HepG2 (cell line): Measurements from ENCODE around the gene PKD2L2. TPM values are rescaled to one million over a fixed set of nuclear protein-coding genes. Genes with fewer than 3 reads are reported as not detected.

Experiments used
- ATRX ChIP-seq: sonication (generic); formaldehyde crosslinking; IDR thresholded peaks from 2 replicates; pipeline ENCODE4 v1.4.0; 2020; ENCODE audit warnings: missing genetic modification reagents, borderline replicate concordance
- CBFB ChIP-seq: sonication (generic); formaldehyde crosslinking; IDR thresholded peaks from 2 replicates; pipeline ENCODE4 v1.4.0; 2020; ENCODE audit warnings: missing genetic modification reagents
- FOXK2 ChIP-seq: fragments of 450-650 bp; IDR thresholded peaks from 2 replicates; pipeline ENCODE4 v1.6.1; 2016
- GABPA ChIP-seq, 2 experiments: IDR thresholded peaks; 2 replicates each; pipeline ENCODE4 v1.6.1; 2011 to 2016; ENCODE audit warnings: low read depth in 2 of 2, low read length in 1 of 2, missing biosample characterization in 1 of 2, missing genetic modification characterization in 1 of 2
- HDAC6 ChIP-seq: fragments of 200-600 bp; sonication (generic); IDR thresholded peaks from 2 replicates; pipeline ENCODE4 v1.7.0; 2017; ENCODE audit warnings: mild to moderate bottlenecking, antibody characterized with exemption, low read length, low read depth
- KLF12 ChIP-seq: sonication (generic); formaldehyde crosslinking; IDR thresholded peaks from 2 replicates; pipeline ENCODE4 v1.4.0; 2020; ENCODE audit warnings: missing genetic modification reagents, borderline replicate concordance
- MAFK ChIP-seq, 2 experiments: IDR thresholded peaks in 1 of 2; conservative IDR thresholded peaks in 1 of 2; 2 replicates each; pipeline ENCODE4 v1.6.1; 2011; ENCODE audit warnings: improper control_type of control experiment in 2 of 2, low read length in 2 of 2
- NAIF1 ChIP-seq: sonication (generic); formaldehyde crosslinking; IDR thresholded peaks from 2 replicates; pipeline ENCODE4 v1.5.0; 2020; ENCODE audit warnings: mild to moderate bottlenecking, missing genetic modification reagents, borderline replicate concordance
- NR3C1 ChIP-seq: sonication (generic); formaldehyde crosslinking; IDR thresholded peaks from 2 replicates; pipeline ENCODE4 v1.4.0; 2020; ENCODE audit warnings: missing genetic modification reagents
- PAXIP1 ChIP-seq: sonication (generic); formaldehyde crosslinking; conservative IDR thresholded peaks from 2 replicates; pipeline ENCODE4 v1.4.0; 2020; ENCODE audit warnings: mild to moderate bottlenecking, missing genetic modification reagents, moderate library complexity
- PRMT3 ChIP-seq: sonication (generic); formaldehyde crosslinking; IDR thresholded peaks from 2 replicates; pipeline ENCODE4 v1.8.1; 2022; ENCODE audit warnings: low read depth, mild to moderate bottlenecking, moderate library complexity, missing genetic modification reagents, borderline replicate concordance
- RFXAP ChIP-seq: sonication (generic); formaldehyde crosslinking; IDR thresholded peaks from 2 replicates; pipeline ENCODE4 v1.4.0; 2020; ENCODE audit warnings: missing genetic modification reagents, borderline replicate concordance
- SMAD9 ChIP-seq: sonication (generic); formaldehyde crosslinking; IDR thresholded peaks from 2 replicates; pipeline ENCODE4 v1.5.1; 2020; ENCODE audit warnings: mild to moderate bottlenecking, missing genetic modification reagents
- SNAPC2 ChIP-seq: sonication (generic); formaldehyde crosslinking; IDR thresholded peaks from 2 replicates; pipeline ENCODE4 v1.8.1; 2022; ENCODE audit warnings: mild to moderate bottlenecking, missing genetic modification reagents
- U2AF1 ChIP-seq: fragments of 200-400 bp; formaldehyde crosslinking; optimal IDR thresholded peaks from 2 replicates; pipeline ENCODE3; 2017; ENCODE audit warnings: mild to moderate bottlenecking, low read depth, low read length
- ZFP82 ChIP-seq: sonication (generic); formaldehyde crosslinking; IDR thresholded peaks from 2 replicates; pipeline ENCODE4 v1.5.1; 2020; ENCODE audit warnings: mild to moderate bottlenecking, missing genetic modification reagents, borderline replicate concordance
- ZNF343 ChIP-seq: sonication (generic); formaldehyde crosslinking; IDR thresholded peaks from 2 replicates; pipeline ENCODE4 v1.4.0; 2020; ENCODE audit warnings: mild to moderate bottlenecking, missing genetic modification reagents
- ZNF549 ChIP-seq: sonication (generic); formaldehyde crosslinking; IDR thresholded peaks from 2 replicates; pipeline ENCODE4 v1.5.0; 2020; ENCODE audit warnings: missing genetic modification reagents
- ZNF709 ChIP-seq: sonication (generic); formaldehyde crosslinking; IDR thresholded peaks from 2 replicates; pipeline ENCODE4 v1.5.0; 2020; ENCODE audit warnings: mild to moderate bottlenecking, missing genetic modification reagents
- ZSCAN20 ChIP-seq: sonication (generic); formaldehyde crosslinking; IDR thresholded peaks from 2 replicates; pipeline ENCODE4 v1.4.0; 2020; ENCODE audit warnings: missing genetic modification reagents, mild to moderate bottlenecking, borderline replicate concordance
- polyA plus RNA-seq, 8 experiments: library from polyadenylated mRNA; depleted of rRNA in 3 of 8; stranded (reverse) in 7 of 8; unstranded in 1 of 8; fragments of >200 nt; fragmentation: Illumina TruSeq in 4 of 8; extraction: Trizol in 4 of 8; gene quantifications; 2 replicates each; pipeline versions ENCODE4 v1.2.1 to v1.2.3, GENCODE V29; 2011 to 2016; ENCODE audit warnings: low read depth in 4 of 8, missing spikeins in 1 of 8, mixed read lengths in 1 of 8; ENCODE audit not compliant: insufficient read depth in 1 of 8
- total RNA-seq, 5 experiments: library from RNA; depleted of rRNA; stranded (reverse); fragments of >200 nt; fragmentation: Illumina TruSeq; extraction: Trizol; gene quantifications; 2 replicates each; pipeline ENCODE4 v1.2.3, GENCODE V29; 2016; ENCODE audit warnings: low read depth in 1 of 5
- TF ChIP-seq, protein P1 (sequence below): IDR thresholded peaks from 2 replicates; pipeline ENCODE4 v1.6.1; 2016
- TF ChIP-seq, protein P2 (sequence below): sonication (generic); formaldehyde crosslinking; IDR thresholded peaks from 2 replicates; pipeline ENCODE4 v1.4.0; 2020; ENCODE audit warnings: missing genetic modification reagents
- TF ChIP-seq, protein P3 (sequence below): sonication (generic); formaldehyde crosslinking; IDR thresholded peaks from 2 replicates; pipeline ENCODE4 v1.4.0; 2020; ENCODE audit warnings: low read depth, mild to moderate bottlenecking, missing genetic modification reagents

Gene PKD2L2
- total and polyA plus RNA-seq, 2 of the 13 experiments (the other 11 are each of a cell fraction or from before 2014, with no cell fraction given): not detected

GRCh38 chr5:137901011-137901817 lies 12.0 kb downstream of the PKD2L2 start (continued):
- TF ChIP-seq ZNF343 (CRISPR knock-in tag): no peak
- no peak for TF ChIP-seq ZNF549 (CRISPR knock-in tag)
- TF ChIP-seq PRMT3 (CRISPR knock-in tag): no peak
- TF ChIP-seq, protein P1, sequence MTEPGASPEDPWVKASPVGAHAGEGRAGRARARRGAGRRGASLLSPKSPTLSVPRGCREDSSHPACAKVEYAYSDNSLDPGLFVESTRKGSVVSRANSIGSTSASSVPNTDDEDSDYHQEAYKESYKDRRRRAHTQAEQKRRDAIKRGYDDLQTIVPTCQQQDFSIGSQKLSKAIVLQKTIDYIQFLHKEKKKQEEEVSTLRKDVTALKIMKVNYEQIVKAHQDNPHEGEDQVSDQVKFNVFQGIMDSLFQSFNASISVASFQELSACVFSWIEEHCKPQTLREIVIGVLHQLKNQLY: no peak
- no peak for TF ChIP-seq ZFP82 (CRISPR knock-in tag)
- TF ChIP-seq ZNF709 (CRISPR knock-in tag): no peak
- TF ChIP-seq ATRX (CRISPR knock-in tag): no peak
- TF ChIP-seq U2AF1: no peak
- TF ChIP-seq MAFK (conservative IDR thresholded peaks at IDR 0.05 in 1 of 2, IDR thresholded peaks at IDR 0.05 in 1 of 2; ENCODE audit: low read length in 2 of 2): no peak
- TF ChIP-seq SMAD9 (CRISPR knock-in tag): no peak
- TF ChIP-seq CBFB (CRISPR knock-in tag): no peak
- no peak for TF ChIP-seq GABPA (IDR thresholded peaks at IDR 0.05; ENCODE audit: low read depth, low read length)
- TF ChIP-seq GABPA (CRISPR knock-in tag; IDR thresholded peaks at IDR 0.05; ENCODE audit: low read depth): no peak
- no peak for TF ChIP-seq SNAPC2
- no peak for TF ChIP-seq RFXAP (CRISPR knock-in tag)
- TF ChIP-seq, protein P2, sequence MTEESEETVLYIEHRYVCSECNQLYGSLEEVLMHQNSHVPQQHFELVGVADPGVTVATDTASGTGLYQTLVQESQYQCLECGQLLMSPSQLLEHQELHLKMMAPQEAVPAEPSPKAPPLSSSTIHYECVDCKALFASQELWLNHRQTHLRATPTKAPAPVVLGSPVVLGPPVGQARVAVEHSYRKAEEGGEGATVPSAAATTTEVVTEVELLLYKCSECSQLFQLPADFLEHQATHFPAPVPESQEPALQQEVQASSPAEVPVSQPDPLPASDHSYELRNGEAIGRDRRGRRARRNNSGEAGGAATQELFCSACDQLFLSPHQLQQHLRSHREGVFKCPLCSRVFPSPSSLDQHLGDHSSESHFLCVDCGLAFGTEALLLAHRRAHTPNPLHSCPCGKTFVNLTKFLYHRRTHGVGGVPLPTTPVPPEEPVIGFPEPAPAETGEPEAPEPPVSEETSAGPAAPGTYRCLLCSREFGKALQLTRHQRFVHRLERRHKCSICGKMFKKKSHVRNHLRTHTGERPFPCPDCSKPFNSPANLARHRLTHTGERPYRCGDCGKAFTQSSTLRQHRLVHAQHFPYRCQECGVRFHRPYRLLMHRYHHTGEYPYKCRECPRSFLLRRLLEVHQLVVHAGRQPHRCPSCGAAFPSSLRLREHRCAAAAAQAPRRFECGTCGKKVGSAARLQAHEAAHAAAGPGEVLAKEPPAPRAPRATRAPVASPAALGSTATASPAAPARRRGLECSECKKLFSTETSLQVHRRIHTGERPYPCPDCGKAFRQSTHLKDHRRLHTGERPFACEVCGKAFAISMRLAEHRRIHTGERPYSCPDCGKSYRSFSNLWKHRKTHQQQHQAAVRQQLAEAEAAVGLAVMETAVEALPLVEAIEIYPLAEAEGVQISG: no peak
- TF ChIP-seq NAIF1: no peak
- peak; percentile 24; the same call in 1 of the 2 replicates for TF ChIP-seq FOXK2
- TF ChIP-seq, protein P3, sequence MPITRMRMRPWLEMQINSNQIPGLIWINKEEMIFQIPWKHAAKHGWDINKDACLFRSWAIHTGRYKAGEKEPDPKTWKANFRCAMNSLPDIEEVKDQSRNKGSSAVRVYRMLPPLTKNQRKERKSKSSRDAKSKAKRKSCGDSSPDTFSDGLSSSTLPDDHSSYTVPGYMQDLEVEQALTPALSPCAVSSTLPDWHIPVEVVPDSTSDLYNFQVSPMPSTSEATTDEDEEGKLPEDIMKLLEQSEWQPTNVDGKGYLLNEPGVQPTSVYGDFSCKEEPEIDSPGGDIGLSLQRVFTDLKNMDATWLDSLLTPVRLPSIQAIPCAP (CRISPR knock-in tag): no peak
- peak; percentile 69 for TF ChIP-seq PAXIP1 (CRISPR knock-in tag)
- TF ChIP-seq NR3C1 (CRISPR knock-in tag): no peak
- TF ChIP-seq HDAC6: no peak
- no peak for TF ChIP-seq ZSCAN20 (CRISPR knock-in tag)
- no peak for TF ChIP-seq KLF12 (CRISPR knock-in tag)
